HepG2 (cell line): ENCODE results near the gene OTUD6A. TPM values are rescaled to one million over a fixed set of nuclear protein-coding genes. Genes with fewer than 3 reads are reported as not detected.

Experiments
- ATAC-seq: fragments of 200-7000 bp; cut with Tn5 transposase; 3 replicates; pipeline ENCODE4 v1.9.1; 2020; ENCODE audit warnings: mild to moderate bottlenecking, moderate library complexity
- BruUV-seq: library from RNA; stranded (reverse); fragments of 400-500 nt; replicated peaks from 2 replicates; lab custom pipeline; 2021; lab: Mats Ljungman, UMichigan
- CTCF ChIA-PET: fragments of 300-600 bp; formaldehyde crosslinking; extraction: SDS; loops from one replicate; lab custom pipeline; 2021; ENCODE audit warnings: low total read pairs, inconsistent platforms, low intra/inter-chr PET ratio; lab: Yijun Ruan, JAX
- POLR2A ChIA-PET: fragments of 350-600 bp; sonication (Branson Sonifier 250); formaldehyde crosslinking; loops from one replicate; lab custom pipeline; 2020; ENCODE audit warnings: antibody characterized with exemption, inconsistent platforms; lab: Yijun Ruan, JAX
- DNase-seq: peaks from one replicate; pipeline ENCODE4 v3.0.0-alpha.2; 2015; ENCODE audit warnings: low spot score
- FAIRE-seq: peaks from 3 replicates; lab custom pipeline; 2011; peaks lifted over from hg19 to GRCh38; lab: Jason Lieb, UNC
- H2AFZ ChIP-seq: one replicate; pipeline ENCODE4 v1.6.1; 2011; ENCODE audit warnings: low read length, inconsistent platforms
- H3K27ac ChIP-seq: fragments of 300-600 bp; 3 replicates; pipeline ENCODE4 v1.8.0; 2011; ENCODE audit warnings: mixed run types, mild to moderate bottlenecking, mixed read lengths, low read length, inconsistent platforms; ENCODE audit not compliant: insufficient read depth; ENCODE audit errors: extremely low read length
- H3K27me3 ChIP-seq, 2 experiments: fragments of 200-600 bp in 1 of 2; 2 replicates in 1 of 2; 3 replicates in 1 of 2; pipeline versions ENCODE4 v1.6.0 to v1.8.0; 2011; ENCODE audit warnings: low read length in 2 of 2, mild to moderate bottlenecking in 2 of 2, moderate library complexity in 2 of 2, inconsistent platforms in 1 of 2; ENCODE audit not compliant: insufficient read depth in 2 of 2, control insufficient read depth in 1 of 2
- H3K36me3 ChIP-seq, 2 experiments: fragments of 200-600 bp in 1 of 2; replicated peaks in 1 of 2; 2 replicates in 1 of 2; 3 replicates in 1 of 2; pipeline versions ENCODE4 v1.5.1 to v1.8.0; 2011; ENCODE audit warnings: low read length in 2 of 2, inconsistent platforms in 1 of 2; ENCODE audit not compliant: insufficient read depth in 2 of 2, control insufficient read depth in 1 of 2
- H3K4me1 ChIP-seq: 2 replicates; pipeline ENCODE4 v1.5.1; 2012; ENCODE audit warnings: low read length, inconsistent platforms; ENCODE audit not compliant: insufficient read depth
- H3K4me2 ChIP-seq: 2 replicates; pipeline ENCODE4 v1.6.0; 2011; ENCODE audit warnings: low read depth, low read length, inconsistent platforms
- H3K4me3 ChIP-seq, 3 experiments: fragments of 200-600 bp in 1 of 3; sonication (generic), shearing (Covaris generic) in 1 of 3; replicated peaks in 1 of 3; 2 replicates each; pipeline ENCODE4 v1.5.1; 2011 to 2016; ENCODE audit warnings: low read length in 3 of 3, inconsistent platforms in 2 of 3, low read depth in 2 of 3, mild to moderate bottlenecking in 2 of 3, control low read depth in 1 of 3, mixed read lengths in 1 of 3; ENCODE audit not compliant: insufficient read depth in 1 of 3
- H3K79me2 ChIP-seq: one replicate; pipeline ENCODE4 v1.6.1; 2011; ENCODE audit warnings: low read length, inconsistent platforms; ENCODE audit not compliant: insufficient read depth
- H3K9ac ChIP-seq: 2 replicates; pipeline ENCODE4 v1.6.0; 2011; ENCODE audit warnings: mild to moderate bottlenecking, low read depth, low read length, inconsistent platforms; ENCODE audit not compliant: insufficient read depth
- H3K9me3 ChIP-seq: 2 replicates; pipeline ENCODE4 v1.5.1; 2012; ENCODE audit warnings: mild to moderate bottlenecking, low read length
- H4K20me1 ChIP-seq: 2 replicates; pipeline ENCODE4 v1.6.0; 2011; ENCODE audit warnings: inconsistent platforms, mild to moderate bottlenecking, low read length, moderate library complexity; ENCODE audit not compliant: insufficient read depth
- CAMTA2 ChIP-seq: sonication (generic); formaldehyde crosslinking; IDR thresholded peaks from 2 replicates; pipeline ENCODE4 v1.4.0; 2020; ENCODE audit warnings: mild to moderate bottlenecking, missing genetic modification reagents, borderline replicate concordance
- ERF ChIP-seq: IDR thresholded peaks from 2 replicates; pipeline ENCODE4 v1.6.1; 2018; ENCODE audit warnings: missing biosample characterization, missing genetic modification reagents
- FOXA3 ChIP-seq: IDR thresholded peaks from 2 replicates; pipeline ENCODE4 v1.6.1; 2016; ENCODE audit warnings: missing genetic modification reagents, missing compliant biosample characterization
- HNF4G ChIP-seq, 2 experiments: sonication (generic) in 1 of 2; formaldehyde crosslinking in 1 of 2; IDR thresholded peaks; 2 replicates each; pipeline versions ENCODE4 v1.4.0 to v1.6.1; 2011 to 2020; ENCODE audit warnings: borderline replicate concordance in 2 of 2, low read depth in 2 of 2, mild to moderate bottlenecking in 2 of 2, low read length in 1 of 2, missing genetic modification reagents in 1 of 2, moderate library complexity in 1 of 2
- KAT8 ChIP-seq: IDR thresholded peaks from 2 replicates; pipeline ENCODE4 v1.6.1; 2016; ENCODE audit warnings: missing genetic modification reagents, missing compliant biosample characterization
- MXI1 ChIP-seq: IDR thresholded peaks from 3 replicates; pipeline ENCODE4 v1.6.1; 2012; ENCODE audit warnings: low read depth, low read length, inconsistent platforms, borderline replicate concordance
- NFKB2 ChIP-seq: sonication (generic); formaldehyde crosslinking; IDR thresholded peaks from 2 replicates; pipeline ENCODE4 v1.4.0; 2020; ENCODE audit warnings: missing genetic modification reagents, borderline replicate concordance
- NFYB ChIP-seq: sonication (generic); formaldehyde crosslinking; IDR thresholded peaks from 2 replicates; pipeline ENCODE4 v1.4.0; 2020; ENCODE audit warnings: missing genetic modification reagents
- PCBP2 ChIP-seq: fragments of 200-400 bp; formaldehyde crosslinking; optimal IDR thresholded peaks from 2 replicates; pipeline ENCODE3; 2018; ENCODE audit warnings: low read length, low read depth; ENCODE audit not compliant: poor library complexity, severe bottlenecking
- SMARCE1 ChIP-seq: fragments of 450-650 bp; IDR thresholded peaks from 2 replicates; pipeline ENCODE4 v1.6.1; 2017; ENCODE audit warnings: borderline replicate concordance
- SP4 ChIP-seq: sonication (generic); formaldehyde crosslinking; IDR thresholded peaks from 2 replicates; pipeline ENCODE4 v1.8.1; 2023; ENCODE audit warnings: mild to moderate bottlenecking, missing genetic modification reagents
- ZKSCAN5 ChIP-seq: sonication (generic); formaldehyde crosslinking; IDR thresholded peaks from 2 replicates; pipeline ENCODE4 v1.5.1; 2020; ENCODE audit warnings: mild to moderate bottlenecking, missing genetic modification reagents
- ZNF136 ChIP-seq: sonication (generic); formaldehyde crosslinking; IDR thresholded peaks from 2 replicates; pipeline ENCODE4 v1.8.1; 2022; ENCODE audit warnings: low read depth, mild to moderate bottlenecking, moderate library complexity, missing genetic modification reagents
- ZNF83 ChIP-seq: sonication (generic); formaldehyde crosslinking; IDR thresholded peaks from 2 replicates; pipeline ENCODE4 v1.4.0; 2020; ENCODE audit warnings: missing genetic modification reagents, mild to moderate bottlenecking, borderline replicate concordance
- WGBS: methylation state at CpG from one replicate; pipeline ENCODE4 v1.1.6; 2017; ENCODE audit warnings: low lambda C conversion rate; 5-methylcytosine and 5-hydroxymethylcytosine counted together
- in situ Hi-C: cut with HindIII; loops from 2 replicates; pipeline ENCODE4 v1.10.0; 2017; ENCODE audit warnings: low pct_unique_long_range_greater_than_20kb; ENCODE audit not compliant: extremely low pct_ligation_motif_present
- intact Hi-C: fragments of 100-400 bp; cut with micrococcal nuclease; formaldehyde crosslinking; loops from one replicate; pipeline ENCODE4 v1.10.0; 2022; ENCODE audit not compliant: unreplicated experiment
- polyA plus RNA-seq, 8 experiments: library from polyadenylated mRNA; depleted of rRNA in 3 of 8; stranded (reverse) in 7 of 8; unstranded in 1 of 8; fragments of >200 nt; fragmentation: Illumina TruSeq in 4 of 8; extraction: Trizol in 4 of 8; gene quantifications; 2 replicates each; pipeline versions ENCODE4 v1.2.1 to v1.2.3, GENCODE V29; 2011 to 2016; ENCODE audit warnings: low read depth in 4 of 8, missing spikeins in 1 of 8, mixed read lengths in 1 of 8; ENCODE audit not compliant: insufficient read depth in 1 of 8
- total RNA-seq, 5 experiments: library from RNA; depleted of rRNA; stranded (reverse); fragments of >200 nt; fragmentation: Illumina TruSeq; extraction: Trizol; gene quantifications; 2 replicates each; pipeline ENCODE4 v1.2.3, GENCODE V29; 2016; ENCODE audit warnings: low read depth in 1 of 5
- TF ChIP-seq, protein P1 (sequence below): fragments of 450-650 bp; IDR thresholded peaks from 2 replicates; pipeline ENCODE4 v1.6.1; 2017
- TF ChIP-seq, protein P2 (sequence below): sonication (generic); formaldehyde crosslinking; IDR thresholded peaks from 2 replicates; pipeline ENCODE4 v1.5.1; 2020; ENCODE audit warnings: missing genetic modification reagents, mild to moderate bottlenecking, borderline replicate concordance
- TF ChIP-seq, protein P3 (sequence below): sonication (generic); formaldehyde crosslinking; IDR thresholded peaks from 2 replicates; pipeline ENCODE4 v1.4.0; 2020; ENCODE audit warnings: missing genetic modification reagents

Gene OTUD6A
- total and polyA plus RNA-seq, 2 of the 13 experiments (the other 11 are each of a cell fraction or from before 2014, with no cell fraction given) = not detected

DNA sequence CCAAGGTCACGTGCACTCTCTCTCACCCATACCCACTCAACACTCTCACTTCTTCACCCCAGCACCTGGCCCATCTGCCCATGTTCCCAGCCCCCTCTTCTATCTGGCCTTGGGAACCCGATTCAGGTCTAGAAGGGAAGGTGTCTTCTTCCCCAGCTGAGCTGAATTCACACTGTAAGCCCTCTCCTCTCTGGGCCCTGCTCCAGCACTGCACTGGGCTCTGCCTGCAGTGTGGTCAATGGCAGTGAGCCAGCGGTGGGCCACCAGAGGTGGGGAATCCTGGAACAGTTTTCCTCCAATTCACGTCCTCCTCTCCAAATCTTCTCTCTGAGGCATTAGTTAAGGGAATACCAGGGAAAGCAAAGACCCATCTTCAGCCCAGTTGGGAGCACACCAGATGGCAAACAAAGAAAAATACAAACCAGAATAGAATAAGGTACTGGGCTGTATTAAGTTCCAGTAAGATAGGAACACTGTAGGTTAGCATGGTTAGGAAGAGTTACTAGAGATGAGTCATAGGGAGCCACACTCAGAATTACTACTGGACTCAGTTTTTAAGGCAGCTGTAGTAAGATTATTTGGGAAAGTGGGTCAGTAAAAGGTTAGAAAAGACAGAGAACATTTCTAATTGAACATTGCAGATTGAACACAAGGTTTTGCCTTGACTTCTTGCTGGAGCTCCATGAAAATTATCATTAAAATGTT, 17.6 kb upstream of the OTUD6A start:
- Histone ChIP-seq H3K4me1 (no peaks in the 10 kb centered on the region), H3K4me3 (no peak overlapping the region), H3K79me2 (no peaks in the 10 kb centered on the region), H3K27me3 (no peaks in the 10 kb centered on the region), H3K9ac (no peak overlapping the region), H2AFZ (no peak overlapping the region), H3K9me3 (no peaks in the 10 kb centered on the region), H3K36me3 (no peaks in the 10 kb centered on the region), H3K4me2 (no peak overlapping the region), H3K27ac (no peak overlapping the region), H4K20me1 (no peaks in the 10 kb centered on the region)
- in situ Hi-C loops (no loop called here), intact Hi-C loops (no loop called here)
- ATAC-seq (no peak), DNase-seq (no peak), FAIRE-seq (no peak)
- TF ChIP-seq, protein P1, sequence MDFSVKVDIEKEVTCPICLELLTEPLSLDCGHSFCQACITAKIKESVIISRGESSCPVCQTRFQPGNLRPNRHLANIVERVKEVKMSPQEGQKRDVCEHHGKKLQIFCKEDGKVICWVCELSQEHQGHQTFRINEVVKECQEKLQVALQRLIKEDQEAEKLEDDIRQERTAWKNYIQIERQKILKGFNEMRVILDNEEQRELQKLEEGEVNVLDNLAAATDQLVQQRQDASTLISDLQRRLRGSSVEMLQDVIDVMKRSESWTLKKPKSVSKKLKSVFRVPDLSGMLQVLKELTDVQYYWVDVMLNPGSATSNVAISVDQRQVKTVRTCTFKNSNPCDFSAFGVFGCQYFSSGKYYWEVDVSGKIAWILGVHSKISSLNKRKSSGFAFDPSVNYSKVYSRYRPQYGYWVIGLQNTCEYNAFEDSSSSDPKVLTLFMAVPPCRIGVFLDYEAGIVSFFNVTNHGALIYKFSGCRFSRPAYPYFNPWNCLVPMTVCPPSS = no peak
- TF ChIP-seq ERF (CRISPR knock-in tag) (no peak), MXI1 (no peak), KAT8 (CRISPR knock-in tag) (no peak), HNF4G (IDR thresholded peaks at IDR 0.05; ENCODE audit: borderline replicate concordance, low read depth, low read length) (no peak), HNF4G (CRISPR knock-in tag; IDR thresholded peaks at IDR 0.05; ENCODE audit: borderline replicate concordance, low read depth) (no peak), FOXA3 (CRISPR knock-in tag) (no peak), SMARCE1 (no peak), ZKSCAN5 (CRISPR knock-in tag) (no peak), SP4 (CRISPR knock-in tag) (no peak), NFKB2 (CRISPR knock-in tag) (no peak), NFYB (no peak), PCBP2 (no peak), ZNF136 (CRISPR knock-in tag) (no peak), CAMTA2 (CRISPR knock-in tag) (no peak), ZNF83 (no peak)
- TF ChIP-seq, protein P2, sequence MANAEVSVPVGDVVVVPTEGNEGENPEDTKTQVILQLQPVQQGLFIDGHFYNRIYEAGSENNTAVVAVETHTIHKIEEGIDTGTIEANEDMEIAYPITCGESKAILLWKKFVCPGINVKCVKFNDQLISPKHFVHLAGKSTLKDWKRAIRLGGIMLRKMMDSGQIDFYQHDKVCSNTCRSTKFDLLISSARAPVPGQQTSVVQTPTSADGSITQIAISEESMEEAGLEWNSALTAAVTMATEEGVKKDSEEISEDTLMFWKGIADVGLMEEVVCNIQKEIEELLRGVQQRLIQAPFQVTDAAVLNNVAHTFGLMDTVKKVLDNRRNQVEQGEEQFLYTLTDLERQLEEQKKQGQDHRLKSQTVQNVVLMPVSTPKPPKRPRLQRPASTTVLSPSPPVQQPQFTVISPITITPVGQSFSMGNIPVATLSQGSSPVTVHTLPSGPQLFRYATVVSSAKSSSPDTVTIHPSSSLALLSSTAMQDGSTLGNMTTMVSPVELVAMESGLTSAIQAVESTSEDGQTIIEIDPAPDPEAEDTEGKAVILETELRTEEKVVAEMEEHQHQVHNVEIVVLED (CRISPR knock-in tag) = no peak
- TF ChIP-seq, protein P3, sequence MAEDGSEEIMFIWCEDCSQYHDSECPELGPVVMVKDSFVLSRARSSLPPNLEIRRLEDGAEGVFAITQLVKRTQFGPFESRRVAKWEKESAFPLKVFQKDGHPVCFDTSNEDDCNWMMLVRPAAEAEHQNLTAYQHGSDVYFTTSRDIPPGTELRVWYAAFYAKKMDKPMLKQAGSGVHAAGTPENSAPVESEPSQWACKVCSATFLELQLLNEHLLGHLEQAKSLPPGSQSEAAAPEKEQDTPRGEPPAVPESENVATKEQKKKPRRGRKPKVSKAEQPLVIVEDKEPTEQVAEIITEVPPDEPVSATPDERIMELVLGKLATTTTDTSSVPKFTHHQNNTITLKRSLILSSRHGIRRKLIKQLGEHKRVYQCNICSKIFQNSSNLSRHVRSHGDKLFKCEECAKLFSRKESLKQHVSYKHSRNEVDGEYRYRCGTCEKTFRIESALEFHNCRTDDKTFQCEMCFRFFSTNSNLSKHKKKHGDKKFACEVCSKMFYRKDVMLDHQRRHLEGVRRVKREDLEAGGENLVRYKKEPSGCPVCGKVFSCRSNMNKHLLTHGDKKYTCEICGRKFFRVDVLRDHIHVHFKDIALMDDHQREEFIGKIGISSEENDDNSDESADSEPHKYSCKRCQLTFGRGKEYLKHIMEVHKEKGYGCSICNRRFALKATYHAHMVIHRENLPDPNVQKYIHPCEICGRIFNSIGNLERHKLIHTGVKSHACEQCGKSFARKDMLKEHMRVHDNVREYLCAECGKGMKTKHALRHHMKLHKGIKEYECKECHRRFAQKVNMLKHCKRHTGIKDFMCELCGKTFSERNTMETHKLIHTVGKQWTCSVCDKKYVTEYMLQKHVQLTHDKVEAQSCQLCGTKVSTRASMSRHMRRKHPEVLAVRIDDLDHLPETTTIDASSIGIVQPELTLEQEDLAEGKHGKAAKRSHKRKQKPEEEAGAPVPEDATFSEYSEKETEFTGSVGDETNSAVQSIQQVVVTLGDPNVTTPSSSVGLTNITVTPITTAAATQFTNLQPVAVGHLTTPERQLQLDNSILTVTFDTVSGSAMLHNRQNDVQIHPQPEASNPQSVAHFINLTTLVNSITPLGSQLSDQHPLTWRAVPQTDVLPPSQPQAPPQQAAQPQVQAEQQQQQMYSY (CRISPR knock-in tag) = no peak
- BruUV-seq = no TSS peak
- WGBS = 0% methylated on average over 2 of the region's 4 CpGs
- POLR2A ChIA-PET = no interaction called here
- CTCF ChIA-PET = no interaction called here
